ENCODE results near the gene VPS11.

VPS11 gene

GRCh38 chr11:119087123-119087522, 19.5 kb downstream of the VPS11 start:
- Histone ChIP-seq H3K9me3 (ENCODE audit: insufficient read depth, low read length) (no peaks in the 10 kb centered on the region), H3K27me3 (ENCODE audit: low read depth, low read length) (no peaks in the 10 kb centered on the region), H4K20me1 (ENCODE audit: insufficient read depth, low read length) (peaks cover 3% of the 10 kb centered on the region; the same call in 1 of the 2 replicates), H3K9ac (ENCODE audit: low read length) (no peak overlapping the region), H3K27ac (ENCODE audit: low read length) (no peak overlapping the region), H3K4me1 (ENCODE audit: low read length) (peaks cover 20% of the 10 kb centered on the region), H3K4me3 (ENCODE audit: low read length) (no peak overlapping the region), H3K79me2 (ENCODE audit: low read length) (peaks cover 19% of the 10 kb centered on the region), H2AFZ (ENCODE audit: low read depth, low read length) (no peak overlapping the region), H3K36me3 (replicated peaks; ENCODE audit: low read depth, low read length) (peaks cover 12% of the 10 kb centered on the region), H3K4me2 (ENCODE audit: low read length) (no peak overlapping the region)
- TF ChIP-seq CTCF (IDR thresholded peaks at IDR 0.05; ENCODE audit: low read depth, low read length) (no peak), EZH2phosphoT487 (IDR thresholded peaks at IDR 0.05; ENCODE audit: low read depth) (no peak)

GRCh38 chr11:119087747-119088241, 20.2 kb downstream of the VPS11 start:
- Histone ChIP-seq H3K27ac (ENCODE audit: low read length) (no peak overlapping the region), H3K4me2 (ENCODE audit: low read length) (no peak overlapping the region), H3K4me3 (ENCODE audit: low read length) (no peak overlapping the region), H2AFZ (ENCODE audit: low read depth, low read length) (no peak overlapping the region), H3K27me3 (ENCODE audit: low read depth, low read length) (no peaks in the 10 kb centered on the region), H3K79me2 (ENCODE audit: low read length) (peaks cover 26% of the 10 kb centered on the region), H3K4me1 (ENCODE audit: low read length) (peaks cover 26% of the 10 kb centered on the region), H3K9ac (ENCODE audit: low read length) (no peak overlapping the region), H4K20me1 (ENCODE audit: insufficient read depth, low read length) (peaks cover 10% of the 10 kb centered on the region), H3K9me3 (ENCODE audit: insufficient read depth, low read length) (no peaks in the 10 kb centered on the region), H3K36me3 (replicated peaks; ENCODE audit: low read depth, low read length) (peaks cover 19% of the 10 kb centered on the region)
- TF ChIP-seq EZH2phosphoT487 (IDR thresholded peaks at IDR 0.05; ENCODE audit: low read depth): no peak
- no peak for TF ChIP-seq CTCF (IDR thresholded peaks at IDR 0.05; ENCODE audit: low read depth, low read length)

- H3K27ac ChIP-seq (ENCODE audit: low read length): no peak overlapping the region
- no peak overlapping the region for H3K4me3 ChIP-seq (ENCODE audit: low read length)
- H3K4me1 ChIP-seq (ENCODE audit: low read length): peaks cover 32% of the 10 kb centered on the region
- peaks cover 25% of the 10 kb centered on the region for H3K36me3 ChIP-seq (replicated peaks; ENCODE audit: low read depth, low read length)
- TF ChIP-seq CTCF (IDR thresholded peaks at IDR 0.05; ENCODE audit: low read depth, low read length) (no peak), EZH2phosphoT487 (IDR thresholded peaks at IDR 0.05; ENCODE audit: low read depth) (no peak)
- H3K79me2 ChIP-seq (ENCODE audit: low read length): peaks cover 32% of the 10 kb centered on the region
- no peak overlapping the region for H2AFZ ChIP-seq (ENCODE audit: low read depth, low read length)
- no peak overlapping the region for H3K9ac ChIP-seq (ENCODE audit: low read length)
- peaks cover 16% of the 10 kb centered on the region for H4K20me1 ChIP-seq (ENCODE audit: insufficient read depth, low read length)
- no peaks in the 10 kb centered on the region for H3K27me3 ChIP-seq (ENCODE audit: low read depth, low read length)
- no peaks in the 10 kb centered on the region for H3K9me3 ChIP-seq (ENCODE audit: insufficient read depth, low read length)
- H3K4me2 ChIP-seq (ENCODE audit: low read length): no peak overlapping the region
Measured at GRCh38 chr11:119088406-119088805, 20.8 kb downstream of the VPS11 start.

GRCh38 chr11:119089319-119089718, 21.7 kb downstream of the VPS11 start:
- H2AFZ ChIP-seq (ENCODE audit: low read depth, low read length): no peak overlapping the region
- no peak for TF ChIP-seq CTCF (IDR thresholded peaks at IDR 0.05; ENCODE audit: low read depth, low read length)
- TF ChIP-seq EZH2phosphoT487 (IDR thresholded peaks at IDR 0.05; ENCODE audit: low read depth): no peak
- H3K4me1 ChIP-seq (ENCODE audit: low read length): peaks cover 32% of the 10 kb centered on the region
- no peak overlapping the region for H3K4me2 ChIP-seq (ENCODE audit: low read length)
- no peak overlapping the region for H3K27ac ChIP-seq (ENCODE audit: low read length)
- no peaks in the 10 kb centered on the region for H3K27me3 ChIP-seq (ENCODE audit: low read depth, low read length)
- peaks cover 41% of the 10 kb centered on the region for H3K79me2 ChIP-seq (ENCODE audit: low read length)
- peaks cover 34% of the 10 kb centered on the region for H3K36me3 ChIP-seq (replicated peaks; ENCODE audit: low read depth, low read length)
- no peaks in the 10 kb centered on the region for H3K9me3 ChIP-seq (ENCODE audit: insufficient read depth, low read length)
- no peak overlapping the region for H3K9ac ChIP-seq (ENCODE audit: low read length)
- H3K4me3 ChIP-seq (ENCODE audit: low read length): no peak overlapping the region
- H4K20me1 ChIP-seq (ENCODE audit: insufficient read depth, low read length): peaks cover 25% of the 10 kb centered on the region

Measured in OCI-LY3 (cell line).